Mesendoderm (in vitro differentiated cells): ENCODE results near the gene KLB. TPM values are rescaled to one million over a fixed set of nuclear protein-coding genes. Genes with fewer than 3 reads are reported as not detected.
"Not testable (repeated sequence)": the region's sequence is repeated elsewhere in the genome, so short reads cannot be mapped to it uniquely, and the experiment has no call there.

Experiments
- DNase-seq: peaks from one replicate; pipeline ENCODE4 v3.0.0; 2013
- H2AK5ac ChIP-seq: 2 replicates; pipeline ENCODE4 v1.6.1; 2013; ENCODE audit warnings: low read length, inconsistent platforms
- H2BK120ac ChIP-seq: 2 replicates; pipeline ENCODE4 v1.6.1; 2013; ENCODE audit warnings: low read depth, mild to moderate bottlenecking, low read length, moderate library complexity, mixed read lengths
- H2BK15ac ChIP-seq: replicated peaks from 2 replicates; pipeline ENCODE4 v1.6.1; 2013; ENCODE audit warnings: low read depth, mild to moderate bottlenecking, moderate library complexity
- H2BK5ac ChIP-seq: 2 replicates; pipeline ENCODE4 v1.6.1; 2013; ENCODE audit warnings: low read length, inconsistent platforms
- H3K18ac ChIP-seq: 2 replicates; pipeline ENCODE4 v1.6.1; 2013; ENCODE audit warnings: mild to moderate bottlenecking, low read length, mixed read lengths
- H3K23ac ChIP-seq: one replicate; pipeline ENCODE4 v1.6.1; 2013; ENCODE audit warnings: low read length
- H3K27ac ChIP-seq: 2 replicates; pipeline ENCODE4 v1.5.1; 2013; ENCODE audit warnings: low read depth, mild to moderate bottlenecking, inconsistent platforms, low read length, moderate library complexity
- H3K27me3 ChIP-seq: 2 replicates; pipeline ENCODE4 v1.6.1; 2013; ENCODE audit warnings: low read length, control low read depth, mild to moderate bottlenecking, inconsistent platforms; ENCODE audit not compliant: insufficient read depth, poor library complexity
- H3K36me3 ChIP-seq: 2 replicates; pipeline ENCODE4 v1.6.1; 2013; ENCODE audit warnings: low read length, inconsistent platforms; ENCODE audit not compliant: control insufficient read depth, insufficient read depth
- H3K4ac ChIP-seq: one replicate; pipeline ENCODE4 v1.6.1; 2013; ENCODE audit warnings: low read depth, mild to moderate bottlenecking, low read length, moderate library complexity
- H3K4me1 ChIP-seq: 2 replicates; pipeline ENCODE4 v1.6.1; 2013; ENCODE audit warnings: low read depth, low read length, inconsistent platforms; ENCODE audit not compliant: control insufficient read depth
- H3K4me2 ChIP-seq: 2 replicates; pipeline ENCODE4 v1.6.1; 2013; ENCODE audit warnings: low read length
- H3K4me3 ChIP-seq: 2 replicates; pipeline ENCODE4 v1.5.1; 2013; ENCODE audit warnings: mild to moderate bottlenecking, low read length
- H3K56ac ChIP-seq: one replicate; pipeline ENCODE4 v1.6.1; 2013; ENCODE audit warnings: low read length
- H3K79me1 ChIP-seq: 2 replicates; pipeline ENCODE4 v1.6.1; 2013; ENCODE audit warnings: low read length, inconsistent platforms
- H3K79me2 ChIP-seq: 2 replicates; pipeline ENCODE4 v1.6.1; 2013; ENCODE audit warnings: mild to moderate bottlenecking, low read length; ENCODE audit not compliant: control insufficient read depth, insufficient read depth
- H3K9ac ChIP-seq: 2 replicates; pipeline ENCODE4 v1.6.1; 2013; ENCODE audit warnings: low read length, inconsistent platforms
- H4K5ac ChIP-seq: one replicate; pipeline ENCODE4 v1.6.1; 2013; ENCODE audit warnings: low read length
- H4K8ac ChIP-seq: one replicate; pipeline ENCODE4 v1.6.1; 2013; ENCODE audit warnings: low read depth, mild to moderate bottlenecking, control low read depth, low read length, moderate library complexity
- WGBS: extraction: QIAGEN DNeasy Blood & Tissue Kit; methylation state at CpG from one replicate; pipeline ENCODE4 v1.1.7; 2013; ENCODE audit warnings: low lambda C conversion rate, missing lambda C conversion rate; ENCODE audit not compliant: insufficient coverage; ENCODE audit errors: extremely low coverage; 5-methylcytosine and 5-hydroxymethylcytosine counted together
- polyA plus RNA-seq, 2 experiments: library from polyadenylated mRNA; stranded (reverse); fragments of 200-250 nt; gene quantifications; one replicate each; pipeline ENCODE4 v1.2.3, GENCODE V29; 2013

KLB gene
- 0.14 TPM for polyA plus RNA-seq (2013, experiment 1 of 2)
- polyA plus RNA-seq (2013, experiment 2 of 2): 0.11 TPM

GRCh38 chr4:39406763-39407583 is at the start of gene KLB:
KLB (plus strand) TSS chr4:39406930; CDS start chr4:39406950, 20 bp downstream.
- H3K27ac ChIP-seq: no peak within 1 kb of the TSS
- H2BK120ac ChIP-seq: no peak within 1 kb of the TSS
- DNase-seq: no peak
- no peak within 1 kb of the TSS for H3K23ac ChIP-seq
- H4K5ac ChIP-seq: no peak within 1 kb of the TSS
- no peak within 1 kb of the TSS for H3K4ac ChIP-seq
- no peak within 1 kb of the TSS for H4K8ac ChIP-seq
- H2BK5ac ChIP-seq: no peak within 1 kb of the TSS
- no CpG with 5 or more reads among the region's 12 CpGs for WGBS
- no peaks in the 10 kb centered on the region for H3K79me1 ChIP-seq
- H3K56ac ChIP-seq: no peak within 1 kb of the TSS
- H3K9ac ChIP-seq: no peak within 1 kb of the TSS
- no peak within 1 kb of the TSS for H3K4me3 ChIP-seq
- no peak within 1 kb of the TSS for H2AK5ac ChIP-seq
- no peaks in the 10 kb centered on the region for H3K36me3 ChIP-seq
- no peak within 1 kb of the TSS for H2BK15ac ChIP-seq
- no peak within 1 kb of the TSS for H3K18ac ChIP-seq
- no peak within 1 kb of the TSS for H3K4me2 ChIP-seq
- H3K27me3 ChIP-seq: no peaks in the 10 kb centered on the region
- H3K4me1 ChIP-seq: no peaks in the 10 kb centered on the region
- H3K79me2 ChIP-seq: no peaks in the 10 kb centered on the region

DNA sequence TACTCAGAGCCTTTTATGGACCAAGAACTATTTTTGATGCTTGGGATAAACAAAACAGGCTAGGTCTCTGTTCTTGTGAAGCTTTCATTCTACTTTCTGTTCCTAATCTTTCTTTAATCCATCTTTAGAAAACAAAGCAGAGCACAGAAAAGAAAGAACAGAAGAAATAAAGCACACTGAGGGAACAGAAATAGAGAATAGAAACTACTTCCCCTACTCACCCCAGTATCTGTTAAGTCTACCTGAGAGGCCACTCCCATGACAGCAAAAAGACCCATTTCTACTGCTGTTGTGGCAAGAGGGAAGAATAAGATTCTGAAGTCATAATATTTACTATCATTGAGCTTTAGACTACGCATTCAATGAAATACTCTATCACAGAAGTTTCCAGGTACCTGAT is 49.7 kb upstream of the KLB start:
- H3K36me3 ChIP-seq: no peaks in the 10 kb centered on the region
- no peak for DNase-seq
- H3K4me1 ChIP-seq: no peaks in the 10 kb centered on the region
- no peak overlapping the region for H4K8ac ChIP-seq
- H2BK5ac ChIP-seq: no peak overlapping the region
- H3K27me3 ChIP-seq: no peaks in the 10 kb centered on the region
- no peak overlapping the region for H2AK5ac ChIP-seq
- H3K56ac ChIP-seq: no peak overlapping the region
- H3K23ac ChIP-seq: no peak overlapping the region
- no peak overlapping the region for H3K27ac ChIP-seq
- H3K4me2 ChIP-seq: no peak overlapping the region
- no peak overlapping the region for H4K5ac ChIP-seq
- peaks cover 10% of the 10 kb centered on the region for H3K79me1 ChIP-seq
- H2BK15ac ChIP-seq: no peak overlapping the region
- H3K18ac ChIP-seq: no peak overlapping the region
- H3K4ac ChIP-seq: no peak overlapping the region
- no CpG with 5 or more reads among the region's 1 CpG for WGBS
- no peak overlapping the region for H3K4me3 ChIP-seq
- H3K79me2 ChIP-seq: peaks cover 36% of the 10 kb centered on the region
- no peak overlapping the region for H3K9ac ChIP-seq
- H2BK120ac ChIP-seq: no peak overlapping the region

GRCh38 chr4:39360611-39361010 is 46.1 kb upstream of the KLB start:
- no CpG with 5 or more reads among the region's 4 CpGs for WGBS
- H2BK120ac ChIP-seq, H3K4me2 ChIP-seq: not testable (repeated sequence)

GRCh38 chr4:39362827-39363226 is 43.9 kb upstream of the KLB start:
- no CpG with 5 or more reads among the region's 3 CpGs for WGBS
- Histone ChIP-seq H2BK15ac (no peak overlapping the region), H3K27me3 (no peaks in the 10 kb centered on the region), H3K4ac (no peak overlapping the region), H4K5ac (no peak overlapping the region), H2BK120ac (no peak overlapping the region), H3K9ac (no peak overlapping the region), H3K79me1 (peaks cover 13% of the 10 kb centered on the region), H3K23ac (no peak overlapping the region), H3K4me1 (no peaks in the 10 kb centered on the region), H3K27ac (no peak overlapping the region), H2AK5ac (no peak overlapping the region), H3K18ac (no peak overlapping the region), H2BK5ac (no peak overlapping the region), H3K4me2 (no peak overlapping the region), H3K4me3 (no peak overlapping the region), H4K8ac (no peak overlapping the region), H3K36me3 (no peaks in the 10 kb centered on the region), H3K79me2 (peaks cover 41% of the 10 kb centered on the region), H3K56ac (no peak overlapping the region)
- no peak for DNase-seq

More at GRCh38 chr4:39360611-39361010, 46.1 kb upstream of the KLB start:
- not testable (repeated sequence) for H3K27ac ChIP-seq, H3K4ac ChIP-seq, H3K27me3 ChIP-seq, H3K4me3 ChIP-seq, H3K4me1 ChIP-seq, DNase-seq, H4K5ac ChIP-seq, H3K18ac ChIP-seq, H2AK5ac ChIP-seq, H3K9ac ChIP-seq, H4K8ac ChIP-seq, H3K23ac ChIP-seq, H3K56ac ChIP-seq, H2BK5ac ChIP-seq, H2BK15ac ChIP-seq, H3K36me3 ChIP-seq
- peaks cover 46% of the 10 kb centered on the region for H3K79me2 ChIP-seq
- H3K79me1 ChIP-seq: peaks cover 11% of the 10 kb centered on the region

DNA sequence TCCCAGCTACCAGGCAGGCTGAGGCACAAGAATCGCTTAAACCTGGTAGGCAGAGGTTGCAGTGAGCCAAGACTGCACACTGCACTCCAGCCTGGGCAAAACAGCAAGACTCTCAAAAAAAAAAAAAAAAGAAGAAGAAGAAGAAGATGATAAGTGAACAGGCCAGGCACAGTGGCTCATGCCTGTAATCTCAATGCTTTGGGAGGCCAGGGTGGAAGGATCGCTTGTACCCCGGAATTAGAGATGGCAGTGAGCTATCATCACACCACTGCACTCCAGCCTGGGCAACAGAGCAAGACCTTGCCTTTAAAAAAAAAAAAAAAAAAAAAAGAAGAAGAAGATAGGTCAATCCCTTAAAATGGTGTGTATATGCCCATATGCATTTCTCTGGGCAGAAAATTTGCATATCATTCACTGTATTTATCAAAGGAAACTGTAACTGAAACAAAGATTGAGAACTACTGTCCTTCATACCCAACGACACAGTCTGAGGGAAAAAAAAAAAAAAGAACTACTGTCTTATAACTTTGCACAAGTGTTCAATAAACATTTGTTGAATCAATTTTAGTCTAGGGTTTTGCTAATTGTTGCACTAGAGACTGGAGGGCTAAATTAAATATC is 42.8 kb upstream of the KLB start:
- Histone ChIP-seq H3K4me2 (no peak overlapping the region), H3K56ac (no peak overlapping the region), H3K18ac (no peak overlapping the region), H3K27ac (no peak overlapping the region), H4K5ac (no peak overlapping the region), H2BK120ac (no peak overlapping the region), H2BK5ac (no peak overlapping the region), H4K8ac (no peak overlapping the region), H3K79me1 (peaks cover 8% of the 10 kb centered on the region), H2AK5ac (no peak overlapping the region), H3K36me3 (no peaks in the 10 kb centered on the region), H3K27me3 (no peaks in the 10 kb centered on the region), H3K9ac (no peak overlapping the region), H3K4me3 (no peak overlapping the region), H3K23ac (no peak overlapping the region), H2BK15ac (no peak overlapping the region), H3K4ac (no peak overlapping the region), H3K4me1 (no peaks in the 10 kb centered on the region), H3K79me2 (peaks cover 34% of the 10 kb centered on the region)
- no peak for DNase-seq
- no CpG with 5 or more reads among the region's 4 CpGs for WGBS
